ENCODE data around the gene SPANXN4.

The SPANXN4 gene

GRCh38 chrX:143025628-143026027 lies at the start of gene SPANXN4:
Gene SPANXN4, plus strand, starts transcription at chrX:143025928. Its CDS starts 87 bp downstream, at chrX:143026015.
- DNase-seq = no peak

- DNase-seq = no peak
Measured at GRCh38 chrX:142977128-142977914, 48.4 kb upstream of the SPANXN4 start.

GRCh38 chrX:142978130-142978684 lies 47.5 kb upstream of the SPANXN4 start:
- no peak for DNase-seq

GRCh38 chrX:142982679-142983078 lies 43.0 kb upstream of the SPANXN4 start:
- DNase-seq = no peak

GRCh38 chrX:142994988-142995387 lies 30.7 kb upstream of the SPANXN4 start:
- DNase-seq = no peak

GRCh38 chrX:142998447-142999198 lies 27.1 kb upstream of the SPANXN4 start:
- DNase-seq = no peak

GRCh38 chrX:142999199-142999701 lies 26.5 kb upstream of the SPANXN4 start:
- DNase-seq = no peak

GRCh38 chrX:143002206-143002605 lies 23.5 kb upstream of the SPANXN4 start:
- no peak for DNase-seq

GRCh38 chrX:143017272-143017671 lies 8.5 kb upstream of the SPANXN4 start:
- DNase-seq = no peak

- DNase-seq = no peak
Measured at GRCh38 chrX:143027275-143027674, 1.5 kb downstream of the SPANXN4 start.

- DNase-seq = no peak
Measured at GRCh38 chrX:143047511-143047910, 21.8 kb downstream of the SPANXN4 start.

- no peak for DNase-seq
Measured at GRCh38 chrX:143058120-143058519, 32.4 kb downstream of the SPANXN4 start.

- no peak for DNase-seq
Measured at GRCh38 chrX:143081231-143081630, 55.5 kb downstream of the SPANXN4 start.

- no peak for DNase-seq
Measured at GRCh38 chrX:143082537-143082936, 56.8 kb downstream of the SPANXN4 start.
